TTC549 (cell line): ENCODE measurements around the gene DNM3.
A peak's percentile ranks its signal among the peaks of the same experiment; 100 is the strongest.

Source experiments
- FAIRE-seq: peaks from 2 replicates; lab custom pipeline; 2012; peaks lifted over from hg19 to GRCh38; lab: Jason Lieb, UNC

Gene DNM3

GRCh38 chr1:171922999-171923398, 81.7 kb downstream of the DNM3 start:
- FAIRE-seq = no peak

GRCh38 chr1:171929121-171929520, 87.8 kb downstream of the DNM3 start:
- FAIRE-seq = no peak

GRCh38 chr1:171931752-171932151, 90.5 kb downstream of the DNM3 start:
- FAIRE-seq = no peak

- no peak for FAIRE-seq
Measured at GRCh38 chr1:171934664-171935063, 93.4 kb downstream of the DNM3 start.

GRCh38 chr1:171935086-171935485, 93.8 kb downstream of the DNM3 start:
- peak; percentile 84 for FAIRE-seq

- FAIRE-seq = no peak
Measured at GRCh38 chr1:171935664-171936063, 94.4 kb downstream of the DNM3 start.

- no peak for FAIRE-seq
Measured at GRCh38 chr1:171937938-171938337, 96.6 kb downstream of the DNM3 start.

- no peak for FAIRE-seq
Measured at GRCh38 chr1:171939740-171940139, 98.4 kb downstream of the DNM3 start.

- FAIRE-seq = no peak
Measured at GRCh38 chr1:171940368-171940767, 99.1 kb downstream of the DNM3 start.

- FAIRE-seq = no peak
Measured at GRCh38 chr1:171941920-171942319, 100.6 kb downstream of the DNM3 start.

GRCh38 chr1:171943973-171944561, 102.8 kb downstream of the DNM3 start:
- no peak for FAIRE-seq

GRCh38 chr1:171948511-171948910, 107.2 kb downstream of the DNM3 start:
- no peak for FAIRE-seq

GRCh38 chr1:171949316-171949715, 108.0 kb downstream of the DNM3 start:
- no peak for FAIRE-seq

GRCh38 chr1:171953835-171954234, 112.5 kb downstream of the DNM3 start:
- FAIRE-seq = no peak

- no peak for FAIRE-seq
Measured at GRCh38 chr1:171954361-171954760, 113.1 kb downstream of the DNM3 start.

- FAIRE-seq = no peak
Measured at GRCh38 chr1:171961861-171962260, 120.6 kb downstream of the DNM3 start.

GRCh38 chr1:171963762-171964161, 122.5 kb downstream of the DNM3 start:
- no peak for FAIRE-seq

GRCh38 chr1:171965777-171966176, 124.5 kb downstream of the DNM3 start:
- no peak for FAIRE-seq

GRCh38 chr1:171966426-171967220, 125.3 kb downstream of the DNM3 start:
- FAIRE-seq = no peak

GRCh38 chr1:171969226-171969625, 127.9 kb downstream of the DNM3 start:
- FAIRE-seq = no peak

- FAIRE-seq = no peak
Measured at GRCh38 chr1:171969813-171970212, 128.5 kb downstream of the DNM3 start.

GRCh38 chr1:171972846-171973245, 131.5 kb downstream of the DNM3 start:
- FAIRE-seq = no peak

GRCh38 chr1:171973421-171973820, 132.1 kb downstream of the DNM3 start:
- no peak for FAIRE-seq

GRCh38 chr1:171981303-171981702, 140.0 kb downstream of the DNM3 start:
- FAIRE-seq = no peak
